Measurements from ENCODE around the gene TAF5. TPM values are rescaled to one million over a fixed set of nuclear protein-coding genes. Genes with fewer than 3 reads are reported as not detected.

The TAF5 gene
- total and polyA plus RNA-seq, 2 donors (not counting 3 experiments of a cell fraction or from before 2014, with no cell fraction given): 2.4 to 5.8 TPM

DNA sequence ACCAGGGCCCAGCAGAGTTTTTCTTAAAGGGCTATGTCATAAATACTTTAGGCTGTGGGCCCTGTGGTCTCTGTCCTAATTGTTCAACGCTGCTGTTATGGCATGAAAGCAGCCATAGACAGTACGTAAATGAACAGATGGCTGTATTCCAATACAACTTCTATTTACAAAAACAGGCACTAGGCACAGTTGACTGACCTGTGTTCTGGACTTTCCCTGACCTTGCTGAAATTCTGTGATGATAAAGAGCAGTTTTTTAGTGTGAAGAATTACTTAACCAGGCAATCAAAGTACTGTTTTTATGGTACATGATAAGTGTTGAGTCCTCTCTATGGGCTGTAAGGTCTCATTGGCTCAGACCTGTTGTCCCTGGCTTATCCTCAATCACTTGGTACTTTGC is 45.8 kb downstream of the TAF5 start:
- no peak for DNase-seq (ENCODE audit: low read depth, low spot score)
- POLR2A ChIA-PET: no interaction called here

DNA sequence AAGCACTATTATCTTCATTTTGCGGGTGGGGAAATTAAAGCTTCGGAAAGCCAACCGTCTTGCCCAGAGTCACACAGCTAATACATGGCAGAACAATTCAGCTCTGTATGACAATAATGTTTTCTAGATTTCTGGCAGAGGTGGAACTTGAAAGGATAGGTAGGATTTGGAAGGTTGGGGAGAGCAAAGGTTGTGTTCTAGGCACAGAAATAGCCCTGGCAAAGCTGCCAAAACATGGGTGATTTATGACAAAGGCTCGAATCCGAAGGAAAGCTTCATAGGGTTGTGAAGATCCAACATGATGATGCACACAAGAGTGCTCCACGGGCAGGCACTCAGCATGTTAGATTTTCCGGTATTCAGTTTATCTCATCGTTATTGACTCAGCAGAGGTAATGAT is 47.8 kb downstream of the TAF5 start:
- H3K4me2 ChIP-seq (ENCODE audit: insufficient read depth, low read length): no peak overlapping the region
- no peak overlapping the region for H3K27ac ChIP-seq (ENCODE audit: insufficient read depth, low read depth, low read length)
- intact Hi-C loops (cut with micrococcal nuclease): no loop called here
- no peak overlapping the region for H2AFZ ChIP-seq (ENCODE audit: low read depth, low read length)
- POLR2A ChIA-PET: no interaction called here
- no peaks in the 10 kb centered on the region for H3K27me3 ChIP-seq (ENCODE audit: control insufficient read depth in 2 of 2, insufficient read depth in 2 of 2, low read length in 2 of 2)
- H3K4me1 ChIP-seq (ENCODE audit: control insufficient read depth, extremely low read depth, insufficient read depth, low read length): no peaks in the 10 kb centered on the region
- no peaks in the 10 kb centered on the region for H3K79me2 ChIP-seq (ENCODE audit: control insufficient read depth, insufficient read depth, low read length)
- H3K36me3 ChIP-seq (ENCODE audit: control insufficient read depth in 2 of 2, extremely low read depth in 1 of 2, insufficient read depth in 2 of 2, low read length in 2 of 2): peaks cover 49 to 60% of the 10 kb centered on the region in 2 experiments
- BruUV-seq (replicated peaks): no TSS peak
- CTCF ChIA-PET: interaction anchor here (1.0 to 4.3 kb wide), 9 partner anchors 10 to 178 kb away, joined by 3 to 45 read pairs (median 17); partner anchors contain the start of genes ATP5MK, NEURL1 and PDCD11
- no peaks in the 10 kb centered on the region for H3K9me1 ChIP-seq (replicated peaks; ENCODE audit: control insufficient read depth, extremely low read depth, insufficient read depth, low read length)
- TF ChIP-seq MYC (IDR thresholded peaks at IDR 0.05; ENCODE audit: low read depth, low read length) (no peak), EZH2 (IDR thresholded peaks at IDR 0.05; ENCODE audit: borderline replicate concordance, low read depth, low read length, severe bottlenecking) (no peak), FOS (IDR thresholded peaks at IDR 0.05; ENCODE audit: borderline replicate concordance, insufficient read depth, low read length) (no peak), JUN (IDR thresholded peaks at IDR 0.05; ENCODE audit: borderline replicate concordance, insufficient read depth, insufficient read length, low read depth) (no peak), GATA2 (IDR thresholded peaks at IDR 0.05; ENCODE audit: insufficient read depth, insufficient read length, low read depth, low read length) (no peak), POLR2AphosphoS5 (IDR thresholded peaks at IDR 0.05; ENCODE audit: insufficient read depth, low read depth, low read length) (no peak), POLR2A (IDR thresholded peaks at IDR 0.05; ENCODE audit: low read depth, low read length) (no peak), MAX (IDR thresholded peaks at IDR 0.05; ENCODE audit: insufficient read depth, insufficient read length) (no peak)
- TF ChIP-seq, protein P1, sequence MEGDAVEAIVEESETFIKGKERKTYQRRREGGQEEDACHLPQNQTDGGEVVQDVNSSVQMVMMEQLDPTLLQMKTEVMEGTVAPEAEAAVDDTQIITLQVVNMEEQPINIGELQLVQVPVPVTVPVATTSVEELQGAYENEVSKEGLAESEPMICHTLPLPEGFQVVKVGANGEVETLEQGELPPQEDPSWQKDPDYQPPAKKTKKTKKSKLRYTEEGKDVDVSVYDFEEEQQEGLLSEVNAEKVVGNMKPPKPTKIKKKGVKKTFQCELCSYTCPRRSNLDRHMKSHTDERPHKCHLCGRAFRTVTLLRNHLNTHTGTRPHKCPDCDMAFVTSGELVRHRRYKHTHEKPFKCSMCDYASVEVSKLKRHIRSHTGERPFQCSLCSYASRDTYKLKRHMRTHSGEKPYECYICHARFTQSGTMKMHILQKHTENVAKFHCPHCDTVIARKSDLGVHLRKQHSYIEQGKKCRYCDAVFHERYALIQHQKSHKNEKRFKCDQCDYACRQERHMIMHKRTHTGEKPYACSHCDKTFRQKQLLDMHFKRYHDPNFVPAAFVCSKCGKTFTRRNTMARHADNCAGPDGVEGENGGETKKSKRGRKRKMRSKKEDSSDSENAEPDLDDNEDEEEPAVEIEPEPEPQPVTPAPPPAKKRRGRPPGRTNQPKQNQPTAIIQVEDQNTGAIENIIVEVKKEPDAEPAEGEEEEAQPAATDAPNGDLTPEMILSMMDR (IDR thresholded peaks at IDR 0.05; ENCODE audit: extremely low read depth in 1 of 2, insufficient read depth in 1 of 2, low read depth in 1 of 2, low read length in 2 of 2): no peak
- peak; percentile 33 for FAIRE-seq
- no peaks in the 10 kb centered on the region for H3K9me3 ChIP-seq (replicated peaks; ENCODE audit: control insufficient read depth, insufficient read depth, low read length)
- dilution Hi-C loops (cut with MboI; ENCODE audit: extremely low pct_ligation_motif_present, low sequenced_read_pairs): no loop called here
- no peaks in the 10 kb centered on the region for H4K20me1 ChIP-seq (replicated peaks; ENCODE audit: control insufficient read depth, extremely low read depth, insufficient read depth, low read length)
- H3K4me3 ChIP-seq (replicated peaks in 1 of 3; ENCODE audit: insufficient read depth in 1 of 3, low read depth in 1 of 3, low read length in 3 of 3): no peak overlapping the region
- no peak for DNase-seq (ENCODE audit: low read depth, low spot score)
- H3K9ac ChIP-seq (replicated peaks; ENCODE audit: extremely low read depth, insufficient read depth, low read length): no peak overlapping the region

More for the DNA sequence above, 45.8 kb downstream of the TAF5 start:
- Histone ChIP-seq H3K27me3 (ENCODE audit: control insufficient read depth in 2 of 2, insufficient read depth in 2 of 2, low read length in 2 of 2) (no peaks in the 10 kb centered on the region), H3K9me3 (replicated peaks; ENCODE audit: control insufficient read depth, insufficient read depth, low read length) (no peaks in the 10 kb centered on the region), H3K27ac (ENCODE audit: insufficient read depth, low read depth, low read length) (no peak overlapping the region), H3K79me2 (ENCODE audit: control insufficient read depth, insufficient read depth, low read length) (no peaks in the 10 kb centered on the region), H3K9me1 (replicated peaks; ENCODE audit: control insufficient read depth, extremely low read depth, insufficient read depth, low read length) (no peaks in the 10 kb centered on the region), H4K20me1 (replicated peaks; ENCODE audit: control insufficient read depth, extremely low read depth, insufficient read depth, low read length) (no peaks in the 10 kb centered on the region), H3K36me3 (ENCODE audit: control insufficient read depth in 2 of 2, extremely low read depth in 1 of 2, insufficient read depth in 2 of 2, low read length in 2 of 2) (peaks cover 38 to 47% of the 10 kb centered on the region in 2 experiments), H3K9ac (replicated peaks; ENCODE audit: extremely low read depth, insufficient read depth, low read length) (no peak overlapping the region), H3K4me3 (replicated peaks in 1 of 3; ENCODE audit: insufficient read depth in 1 of 3, low read depth in 1 of 3, low read length in 3 of 3) (no peak overlapping the region), H2AFZ (ENCODE audit: low read depth, low read length) (no peak overlapping the region), H3K4me1 (ENCODE audit: control insufficient read depth, extremely low read depth, insufficient read depth, low read length) (no peaks in the 10 kb centered on the region), H3K4me2 (ENCODE audit: insufficient read depth, low read length) (no peak overlapping the region)
- dilution Hi-C loops (cut with MboI; ENCODE audit: extremely low pct_ligation_motif_present, low sequenced_read_pairs) (no loop called here), intact Hi-C loops (cut with micrococcal nuclease) (no loop called here)
- CTCF ChIA-PET: interaction anchor here (1.5 kb wide), 1 partner anchor 129 kb away, joined by 3 read pairs; no protein-coding TSS in a partner anchor
- no peak for FAIRE-seq
- no TSS peak for BruUV-seq (replicated peaks)
- no peak for TF ChIP-seq GATA2 (IDR thresholded peaks at IDR 0.05; ENCODE audit: insufficient read depth, insufficient read length, low read depth, low read length)
